Liver (tissue), 3 donors: ENCODE results near the gene IGF2BP1.

ENCODE experiments used
- GABPA ChIP-seq, 2 donors: IDR thresholded peaks in 1 of 2; conservative IDR thresholded peaks in 1 of 2; 2 replicates each; pipeline ENCODE4 v1.6.1; 2016; ENCODE audit warnings: antibody characterized with exemption in 2 of 2, mild to moderate bottlenecking in 1 of 2, moderate library complexity in 1 of 2
- HNF4A ChIP-seq, 2 donors: conservative IDR thresholded peaks; 2 replicates each; pipeline ENCODE4 v1.6.1; 2016; ENCODE audit warnings: antibody characterized with exemption in 2 of 2, mild to moderate bottlenecking in 2 of 2
- HNF4G ChIP-seq: IDR thresholded peaks from 2 replicates; pipeline ENCODE4 v1.6.1; 2016; ENCODE audit warnings: antibody characterized with exemption
- JUND ChIP-seq, 2 donors: IDR thresholded peaks; 2 replicates each; pipeline ENCODE4 v1.6.1; 2016; ENCODE audit warnings: antibody characterized with exemption in 2 of 2
- RXRA ChIP-seq, 2 donors: IDR thresholded peaks; 2 replicates each; pipeline ENCODE4 v1.6.1; 2017 to 2018; ENCODE audit warnings: antibody characterized with exemption in 2 of 2, mild to moderate bottlenecking in 1 of 2
- TAF1 ChIP-seq: conservative IDR thresholded peaks from 2 replicates; pipeline ENCODE4 v1.6.1; 2016; ENCODE audit warnings: antibody characterized with exemption, mild to moderate bottlenecking
- TF ChIP-seq, protein P1 (sequence below): fragments of 150-350 bp; IDR thresholded peaks from 2 replicates; pipeline ENCODE4 v1.5.1; 2017; ENCODE audit warnings: improper control_type of control experiment, low read depth, low read length; ENCODE audit not compliant: missing input control
- TF ChIP-seq, protein P2 (sequence below): IDR thresholded peaks from 2 replicates; pipeline ENCODE4 v1.6.1; 2016; ENCODE audit warnings: antibody characterized with exemption
- donor health status: healthy.
- donor health status: healthy.

DNA sequence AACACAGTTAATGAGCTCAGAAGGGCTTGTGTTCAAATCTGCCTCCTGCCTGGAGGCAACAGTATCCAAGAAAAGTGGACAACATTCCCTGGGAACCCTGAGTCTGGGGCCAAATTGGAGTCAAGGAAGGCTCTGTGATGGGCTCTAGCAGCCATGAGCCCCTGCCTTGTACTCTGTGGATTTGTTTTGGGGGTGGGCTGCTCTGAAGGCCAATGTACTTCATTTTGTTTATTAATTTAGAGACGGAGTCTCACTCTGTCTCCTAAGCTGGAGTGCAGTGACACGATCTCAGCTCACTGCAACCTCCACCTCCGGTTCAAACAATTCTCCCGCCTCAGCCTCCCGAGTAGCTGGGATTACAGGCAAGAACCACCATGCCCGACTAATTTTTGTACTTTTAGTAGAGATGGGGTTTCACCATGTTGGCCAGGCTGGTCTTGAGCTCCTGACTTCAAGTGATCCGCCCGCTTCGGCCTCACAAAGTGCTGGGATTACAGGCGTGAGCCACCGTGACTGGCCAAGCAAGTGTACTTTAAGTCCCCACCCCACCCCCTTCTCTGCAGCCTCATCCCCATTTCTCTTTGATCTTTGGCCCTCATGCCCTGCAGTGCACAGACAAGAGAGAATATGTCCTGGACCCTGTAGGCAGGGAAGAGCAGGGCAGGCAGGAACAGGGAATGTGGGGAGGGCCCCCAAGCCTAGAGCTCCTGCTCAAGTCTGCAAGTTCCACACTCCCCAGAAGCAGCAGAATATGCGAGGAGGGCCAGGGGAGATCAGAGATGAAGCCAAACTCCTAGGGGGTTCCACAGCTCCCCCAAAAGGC is 26.1 kb upstream of the IGF2BP1 start:
- TF ChIP-seq, protein P1, sequence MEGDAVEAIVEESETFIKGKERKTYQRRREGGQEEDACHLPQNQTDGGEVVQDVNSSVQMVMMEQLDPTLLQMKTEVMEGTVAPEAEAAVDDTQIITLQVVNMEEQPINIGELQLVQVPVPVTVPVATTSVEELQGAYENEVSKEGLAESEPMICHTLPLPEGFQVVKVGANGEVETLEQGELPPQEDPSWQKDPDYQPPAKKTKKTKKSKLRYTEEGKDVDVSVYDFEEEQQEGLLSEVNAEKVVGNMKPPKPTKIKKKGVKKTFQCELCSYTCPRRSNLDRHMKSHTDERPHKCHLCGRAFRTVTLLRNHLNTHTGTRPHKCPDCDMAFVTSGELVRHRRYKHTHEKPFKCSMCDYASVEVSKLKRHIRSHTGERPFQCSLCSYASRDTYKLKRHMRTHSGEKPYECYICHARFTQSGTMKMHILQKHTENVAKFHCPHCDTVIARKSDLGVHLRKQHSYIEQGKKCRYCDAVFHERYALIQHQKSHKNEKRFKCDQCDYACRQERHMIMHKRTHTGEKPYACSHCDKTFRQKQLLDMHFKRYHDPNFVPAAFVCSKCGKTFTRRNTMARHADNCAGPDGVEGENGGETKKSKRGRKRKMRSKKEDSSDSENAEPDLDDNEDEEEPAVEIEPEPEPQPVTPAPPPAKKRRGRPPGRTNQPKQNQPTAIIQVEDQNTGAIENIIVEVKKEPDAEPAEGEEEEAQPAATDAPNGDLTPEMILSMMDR, result no peak
- no peak for TF ChIP-seq HNF4G
- no peak for TF ChIP-seq GABPA (IDR thresholded peaks at IDR 0.05 in 1 of 2, conservative IDR thresholded peaks at IDR 0.05 in 1 of 2)
- no peak for TF ChIP-seq JUND (IDR thresholded peaks at IDR 0.05)
- TF ChIP-seq TAF1, result no peak
- no peak for TF ChIP-seq HNF4A (conservative IDR thresholded peaks at IDR 0.05)
- TF ChIP-seq RXRA (IDR thresholded peaks at IDR 0.05), result no peak
- TF ChIP-seq, protein P2, sequence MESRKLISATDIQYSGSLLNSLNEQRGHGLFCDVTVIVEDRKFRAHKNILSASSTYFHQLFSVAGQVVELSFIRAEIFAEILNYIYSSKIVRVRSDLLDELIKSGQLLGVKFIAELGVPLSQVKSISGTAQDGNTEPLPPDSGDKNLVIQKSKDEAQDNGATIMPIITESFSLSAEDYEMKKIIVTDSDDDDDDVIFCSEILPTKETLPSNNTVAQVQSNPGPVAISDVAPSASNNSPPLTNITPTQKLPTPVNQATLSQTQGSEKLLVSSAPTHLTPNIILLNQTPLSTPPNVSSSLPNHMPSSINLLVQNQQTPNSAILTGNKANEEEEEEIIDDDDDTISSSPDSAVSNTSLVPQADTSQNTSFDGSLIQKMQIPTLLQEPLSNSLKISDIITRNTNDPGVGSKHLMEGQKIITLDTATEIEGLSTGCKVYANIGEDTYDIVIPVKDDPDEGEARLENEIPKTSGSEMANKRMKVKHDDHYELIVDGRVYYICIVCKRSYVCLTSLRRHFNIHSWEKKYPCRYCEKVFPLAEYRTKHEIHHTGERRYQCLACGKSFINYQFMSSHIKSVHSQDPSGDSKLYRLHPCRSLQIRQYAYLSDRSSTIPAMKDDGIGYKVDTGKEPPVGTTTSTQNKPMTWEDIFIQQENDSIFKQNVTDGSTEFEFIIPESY, result no peak
